ENCODE measurements around the gene ENAM. TPM values are rescaled to one million over a fixed set of nuclear protein-coding genes. Genes with fewer than 3 reads are reported as not detected.

ENAM gene, protein sequence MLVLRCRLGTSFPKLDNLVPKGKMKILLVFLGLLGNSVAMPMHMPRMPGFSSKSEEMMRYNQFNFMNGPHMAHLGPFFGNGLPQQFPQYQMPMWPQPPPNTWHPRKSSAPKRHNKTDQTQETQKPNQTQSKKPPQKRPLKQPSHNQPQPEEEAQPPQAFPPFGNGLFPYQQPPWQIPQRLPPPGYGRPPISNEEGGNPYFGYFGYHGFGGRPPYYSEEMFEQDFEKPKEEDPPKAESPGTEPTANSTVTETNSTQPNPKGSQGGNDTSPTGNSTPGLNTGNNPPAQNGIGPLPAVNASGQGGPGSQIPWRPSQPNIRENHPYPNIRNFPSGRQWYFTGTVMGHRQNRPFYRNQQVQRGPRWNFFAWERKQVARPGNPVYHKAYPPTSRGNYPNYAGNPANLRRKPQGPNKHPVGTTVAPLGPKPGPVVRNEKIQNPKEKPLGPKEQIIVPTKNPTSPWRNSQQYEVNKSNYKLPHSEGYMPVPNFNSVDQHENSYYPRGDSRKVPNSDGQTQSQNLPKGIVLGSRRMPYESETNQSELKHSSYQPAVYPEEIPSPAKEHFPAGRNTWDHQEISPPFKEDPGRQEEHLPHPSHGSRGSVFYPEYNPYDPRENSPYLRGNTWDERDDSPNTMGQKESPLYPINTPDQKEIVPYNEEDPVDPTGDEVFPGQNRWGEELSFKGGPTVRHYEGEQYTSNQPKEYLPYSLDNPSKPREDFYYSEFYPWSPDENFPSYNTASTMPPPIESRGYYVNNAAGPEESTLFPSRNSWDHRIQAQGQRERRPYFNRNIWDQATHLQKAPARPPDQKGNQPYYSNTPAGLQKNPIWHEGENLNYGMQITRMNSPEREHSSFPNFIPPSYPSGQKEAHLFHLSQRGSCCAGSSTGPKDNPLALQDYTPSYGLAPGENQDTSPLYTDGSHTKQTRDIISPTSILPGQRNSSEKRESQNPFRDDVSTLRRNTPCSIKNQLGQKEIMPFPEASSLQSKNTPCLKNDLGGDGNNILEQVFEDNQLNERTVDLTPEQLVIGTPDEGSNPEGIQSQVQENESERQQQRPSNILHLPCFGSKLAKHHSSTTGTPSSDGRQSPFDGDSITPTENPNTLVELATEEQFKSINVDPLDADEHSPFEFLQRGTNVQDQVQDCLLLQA
- total RNA-seq (2014; rRNA removed; shearing (Covaris generic)): not detected in 2 replicates

DNA sequence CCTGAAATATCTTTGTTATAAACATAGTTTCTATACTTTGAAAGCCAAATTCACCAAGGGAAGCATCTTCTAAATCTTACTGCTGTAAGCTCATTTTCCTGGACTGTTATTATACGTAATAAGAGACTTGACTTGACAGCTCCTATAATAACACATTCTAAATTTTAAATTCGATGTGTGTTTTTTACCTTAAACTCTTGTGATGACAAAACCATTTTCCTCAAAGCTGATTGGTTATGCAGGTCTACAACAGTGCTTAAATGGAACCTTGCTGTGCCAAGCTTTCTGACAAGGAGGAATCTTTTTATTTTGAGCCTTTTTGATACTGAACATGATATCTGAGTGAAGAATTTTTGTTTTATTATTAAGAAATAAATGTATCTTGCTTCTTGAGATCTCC, at the start of gene ENAM:
Gene ENAM, plus strand, starts transcription at position 301 of the 400 bp plus-strand sequence. CDS start 757 bp downstream, outside the sequence.
- no peak for DNase-seq (ENCODE audit: low read depth)

DNA sequence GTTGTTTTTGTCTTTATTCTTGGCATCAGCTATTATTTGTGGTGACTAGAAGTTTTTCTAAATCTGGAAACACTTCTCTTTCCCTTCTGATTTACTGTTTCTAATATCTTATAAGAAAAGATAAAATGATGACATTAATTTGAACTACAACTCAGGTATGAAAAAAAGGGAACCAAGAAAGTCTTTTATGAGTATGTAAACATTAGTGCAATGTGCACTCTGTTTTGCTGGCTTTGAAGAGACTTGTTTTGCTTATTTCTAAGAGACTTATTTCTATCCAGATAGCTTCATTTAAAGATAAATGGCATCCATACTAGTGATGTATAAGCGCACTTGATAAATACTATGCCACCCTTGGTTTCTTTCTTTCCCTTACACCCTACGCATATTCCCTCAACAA, 46.6 kb upstream of the ENAM start:
- DNase-seq (ENCODE audit: low read depth): no peak

DNA sequence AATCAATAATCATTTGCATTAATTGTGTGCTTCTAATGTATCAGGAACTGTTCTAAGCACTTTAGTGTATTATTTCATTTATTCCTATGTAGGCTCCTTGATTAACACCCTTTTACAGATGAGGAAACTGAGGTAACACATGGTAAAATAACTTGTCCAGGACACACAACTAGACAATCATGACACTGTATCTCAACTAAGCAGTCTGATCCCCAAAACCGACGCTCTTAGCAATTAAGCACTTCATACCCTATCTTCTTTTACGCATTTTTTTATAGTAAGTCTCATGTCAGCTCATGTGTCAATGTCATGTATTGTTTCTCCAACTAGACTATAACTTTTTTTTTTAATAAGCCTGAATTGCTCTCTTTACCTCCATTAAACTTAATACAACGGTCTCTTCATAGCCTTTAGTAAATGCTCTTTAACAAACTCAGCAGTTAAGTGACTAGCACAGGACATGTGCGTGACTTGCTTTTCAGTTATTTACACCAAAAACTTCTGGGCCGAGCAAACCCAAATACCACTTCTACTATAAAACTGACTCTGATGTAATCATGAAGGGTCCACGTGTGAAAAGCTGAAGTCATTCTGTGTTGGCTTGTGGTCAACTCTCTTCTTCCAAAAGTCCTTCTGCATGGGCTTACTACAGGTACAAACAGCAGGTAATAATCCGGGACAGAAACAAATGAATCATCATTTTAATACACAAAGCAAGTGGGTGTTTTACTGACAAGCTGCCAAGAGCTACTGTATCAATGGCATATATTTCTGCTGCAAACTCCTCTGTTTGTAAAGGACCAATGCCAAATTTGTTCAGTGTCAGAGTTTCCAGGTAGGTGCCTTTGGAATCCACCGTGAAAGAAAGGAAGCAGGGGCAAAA, 44.4 kb upstream of the ENAM start:
- DNase-seq (ENCODE audit: low read depth): no peak

- DNase-seq (ENCODE audit: low read depth): no peak
These were observed 41.7 kb upstream of the ENAM start for GRCh38 chr4:70586841-70587240.

DNA sequence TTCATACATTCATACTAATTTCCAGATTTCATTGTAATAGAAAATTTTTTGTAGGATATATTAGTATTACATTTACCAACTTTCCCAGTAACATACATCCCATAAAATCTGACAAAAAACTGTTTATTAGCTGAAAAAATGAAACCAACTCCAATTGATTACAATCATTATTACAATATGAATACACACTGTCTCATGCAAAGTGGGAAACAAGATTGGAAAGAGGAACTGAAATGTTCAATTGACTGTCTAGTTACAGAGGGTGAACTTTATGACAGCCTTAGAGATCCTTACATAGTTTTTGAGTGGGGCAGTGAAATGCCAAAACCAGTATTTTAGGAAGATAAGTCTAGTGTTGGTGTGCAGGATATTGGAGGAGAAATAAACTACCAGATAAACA, 38.8 kb upstream of the ENAM start:
- DNase-seq (ENCODE audit: low read depth): no peak

- DNase-seq (ENCODE audit: low read depth): no peak
These were observed 36.5 kb upstream of the ENAM start, which contains the start of gene AMBN for GRCh38 chr4:70591955-70592582. Gene AMBN, plus strand, starts transcription at chr4:70592256. Its CDS starts 103 bp downstream, at chr4:70592359.

DNA sequence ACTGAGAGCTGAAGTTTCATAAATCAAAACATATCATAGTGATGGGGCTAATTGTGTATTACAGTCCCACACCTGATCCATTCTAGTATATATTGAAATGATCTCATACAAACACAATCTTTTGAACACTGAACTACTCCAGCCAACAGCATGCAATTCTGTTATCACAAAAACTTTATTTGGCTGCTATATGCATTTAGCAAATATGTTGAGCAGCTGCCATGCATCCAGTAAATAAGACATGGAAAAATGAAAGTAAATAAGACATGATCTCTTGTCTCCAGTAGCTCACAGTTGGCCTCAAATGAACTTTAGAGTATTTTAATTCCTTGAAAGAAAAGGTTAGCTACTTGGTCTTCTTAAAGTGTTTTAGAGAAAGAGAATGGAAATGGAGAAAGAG, 34.3 kb upstream of the ENAM start:
- DNase-seq (ENCODE audit: low read depth): no peak

GRCh38 chr4:70600305-70600704, 28.2 kb upstream of the ENAM start:
- DNase-seq (ENCODE audit: low read depth): no peak

- DNase-seq (ENCODE audit: low read depth): no peak
These were observed 27.6 kb upstream of the ENAM start for GRCh38 chr4:70600977-70601376.

GRCh38 chr4:70601422-70602039, 27.0 kb upstream of the ENAM start:
- DNase-seq (ENCODE audit: low read depth): peak; percentile 35

- no peak for DNase-seq (ENCODE audit: low read depth)
These were observed 24.7 kb upstream of the ENAM start for GRCh38 chr4:70603856-70604255.

GRCh38 chr4:70606459-70606858, 22.1 kb upstream of the ENAM start:
- DNase-seq (ENCODE audit: low read depth): peak; percentile 2

- no peak for DNase-seq (ENCODE audit: low read depth)
These were observed 21.1 kb upstream of the ENAM start for GRCh38 chr4:70607334-70607853.

DNA sequence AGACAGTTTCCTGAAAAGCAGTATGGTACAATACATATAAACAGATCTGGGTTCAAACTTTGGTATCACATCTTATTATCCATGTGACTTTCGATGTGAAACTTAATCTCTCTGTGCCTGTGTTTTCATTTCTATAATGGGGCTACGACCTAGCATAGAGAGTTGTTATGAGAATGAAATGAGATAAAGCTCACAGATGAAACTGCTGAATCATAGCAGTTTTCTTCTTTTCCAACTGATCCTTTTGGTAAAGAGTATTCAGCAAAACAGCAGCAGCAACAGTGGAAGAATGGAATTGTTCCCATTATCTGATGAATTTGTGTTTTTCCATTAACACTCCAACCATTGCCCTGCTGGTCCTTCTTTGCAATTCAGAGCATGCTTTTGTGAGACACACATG, 20.2 kb upstream of the ENAM start:
- DNase-seq (ENCODE audit: low read depth): no peak

DNA sequence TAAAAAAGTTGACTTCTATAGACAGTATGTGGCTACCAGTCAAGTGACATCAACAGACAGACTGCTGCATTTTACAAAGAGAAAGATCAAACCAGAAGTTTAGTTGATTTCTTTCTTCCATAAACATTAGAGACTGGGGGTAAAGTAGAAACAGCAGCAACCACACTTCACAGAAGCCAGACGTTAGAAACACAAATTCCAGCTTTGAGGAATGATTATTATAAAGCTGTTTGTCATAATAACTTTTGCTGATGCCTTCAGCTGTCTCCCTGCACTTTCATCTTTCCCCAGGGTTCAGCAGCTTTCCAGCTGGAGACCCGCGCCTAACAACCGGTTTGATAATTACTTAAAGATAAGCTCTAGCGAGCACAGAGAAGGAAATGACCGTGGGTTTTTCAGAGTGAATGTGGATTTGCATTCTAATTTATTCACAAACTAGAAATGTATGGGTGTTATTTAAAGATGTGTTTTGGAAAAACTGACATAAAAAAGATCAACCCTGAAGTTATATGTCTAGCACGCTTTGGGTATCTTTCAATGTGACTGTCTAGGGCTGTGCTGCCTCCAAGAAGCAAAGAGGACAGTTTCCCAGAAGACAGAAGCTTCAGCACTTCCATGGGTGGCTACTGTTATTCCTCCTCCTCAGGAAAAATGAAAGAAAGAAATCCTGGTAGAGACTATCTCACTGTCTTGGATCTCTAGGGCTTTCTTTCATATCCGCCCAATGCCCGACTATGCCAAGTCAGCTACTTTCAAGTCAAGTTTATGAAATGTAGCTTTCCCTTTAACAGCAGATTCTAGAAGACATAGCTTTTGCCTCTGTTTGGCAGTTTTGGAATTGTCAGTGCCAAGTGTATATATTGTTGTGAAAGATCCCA, 15.0 kb upstream of the ENAM start:
- DNase-seq (ENCODE audit: low read depth): peak; percentile 3

GRCh38 chr4:70614184-70614555, 14.4 kb upstream of the ENAM start:
- no peak for DNase-seq (ENCODE audit: low read depth)

DNA sequence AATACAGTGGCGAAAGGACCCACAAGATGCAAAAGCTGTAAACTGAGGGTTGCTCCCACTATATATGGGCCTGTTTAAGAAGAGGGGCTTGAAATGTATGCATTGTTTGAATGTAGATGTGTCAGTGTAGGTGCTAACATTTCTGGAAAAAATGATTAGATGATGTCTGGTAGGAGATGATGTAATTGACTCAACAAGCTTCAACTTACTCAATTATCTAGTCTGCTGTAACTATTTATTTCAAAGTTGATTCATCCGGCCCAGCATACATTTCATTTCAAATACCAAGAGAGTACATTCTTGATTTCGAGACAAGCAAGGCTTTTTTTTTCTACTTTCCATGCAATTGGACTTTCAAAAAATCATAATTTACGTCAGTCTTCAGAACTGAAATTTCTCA, 9.3 kb upstream of the ENAM start:
- no peak for DNase-seq (ENCODE audit: low read depth)

DNA sequence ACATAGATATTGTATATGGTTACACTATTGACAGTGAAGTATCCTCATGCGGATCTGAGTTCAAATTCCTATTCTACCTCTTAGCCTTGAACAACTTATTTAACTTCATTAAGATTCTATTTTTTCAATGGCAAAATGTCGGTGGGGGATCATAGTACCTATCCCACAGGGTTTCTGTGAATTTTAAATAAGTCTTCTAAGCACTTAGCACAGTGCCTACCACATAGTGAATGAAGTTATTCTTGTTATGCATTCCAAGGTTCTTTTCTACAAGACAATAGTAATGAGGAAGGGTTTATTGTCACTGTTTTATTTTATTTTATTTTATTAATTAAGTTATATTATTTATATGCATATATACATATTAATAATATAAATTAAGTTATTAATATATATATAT, 8.8 kb upstream of the ENAM start:
- no peak for DNase-seq (ENCODE audit: low read depth)

- DNase-seq (ENCODE audit: low read depth): no peak
These were observed 5.2 kb upstream of the ENAM start for GRCh38 chr4:70623323-70623722.

Data from RPMI7951 (cell line).